Prostate gland (tissue), 2 donors: ENCODE data around the gene CYREN. TPM values are rescaled to one million over a fixed set of nuclear protein-coding genes. Genes with fewer than 3 reads are reported as not detected.
"Not testable (repeated sequence)": the region's sequence is repeated elsewhere in the genome, so short reads cannot be mapped to it uniquely, and the experiment has no call there.

ENCODE experiments used
- DNase-seq: peaks from one replicate; pipeline ENCODE4 v3.0.0-alpha.2; 2019; ENCODE audit warnings: low spot score
- H3K27ac ChIP-seq, 2 donors: fragments of 200-600 bp; sonication (generic); 2 replicates each; pipeline ENCODE4 v1.5.1; 2017 to 2019
- H3K27me3 ChIP-seq: fragments of 200-600 bp; sonication (generic); replicated peaks from 2 replicates; pipeline ENCODE4 v1.5.1; 2019; ENCODE audit not compliant: insufficient read depth
- H3K36me3 ChIP-seq, 2 donors: fragments of 200-600 bp; sonication (generic); 1 replicate in 1 of 2; 2 replicates in 1 of 2; pipeline versions ENCODE4 v1.5.1 to v1.8.1; 2017 to 2019
- H3K4me1 ChIP-seq: fragments of 200-600 bp; sonication (generic); replicated peaks from 2 replicates; pipeline ENCODE4 v1.5.1; 2019
- H3K4me3 ChIP-seq, 2 donors: fragments of 200-600 bp; sonication (generic); 2 replicates each; pipeline ENCODE4 v1.5.1; 2017 to 2019
- H3K9me3 ChIP-seq: fragments of 200-600 bp; sonication (generic); 2 replicates; pipeline ENCODE4 v1.5.1; 2017
- CTCF ChIP-seq, 4 experiments: fragments of 200-600 bp in 2 of 4; fragments of 450-650 bp in 2 of 4; sonication (generic) in 2 of 4; IDR thresholded peaks; 1 replicate in 3 of 4; 2 replicates in 1 of 4; pipeline ENCODE4 v1.5.1; 2016 to 2019; ENCODE audit warnings: antibody characterized with exemption in 4 of 4, mild to moderate bottlenecking in 2 of 4, moderate library complexity in 2 of 4
- POLR2A ChIP-seq: fragments of 450-650 bp; IDR thresholded peaks from one replicate; pipeline ENCODE4 v1.6.1; 2016; ENCODE audit warnings: antibody characterized with exemption, mild to moderate bottlenecking
- POLR2AphosphoS5 ChIP-seq: sonication (generic); formaldehyde crosslinking; IDR thresholded peaks from one replicate; pipeline ENCODE4 v1.6.1; 2017; ENCODE audit warnings: antibody characterized with exemption
- WGBS: methylation state at CpG from one replicate; pipeline ENCODE4 v1.1.5; 2018; 5-methylcytosine and 5-hydroxymethylcytosine counted together
- intact Hi-C: fragments of 100-400 bp; cut with DNase I; formaldehyde crosslinking; loops from one replicate; pipeline ENCODE4 v1.14.2; 2022
- total RNA-seq, 2 donors: library from RNA; depleted of rRNA; stranded (reverse); fragments of >200 nt; gene quantifications; one replicate each; pipeline ENCODE4 v1.1.0, GENCODE V29; 2016

The CYREN gene
- total RNA-seq, 2 donors from 2014 or later: 44.5 to 53.6 TPM

DNA sequence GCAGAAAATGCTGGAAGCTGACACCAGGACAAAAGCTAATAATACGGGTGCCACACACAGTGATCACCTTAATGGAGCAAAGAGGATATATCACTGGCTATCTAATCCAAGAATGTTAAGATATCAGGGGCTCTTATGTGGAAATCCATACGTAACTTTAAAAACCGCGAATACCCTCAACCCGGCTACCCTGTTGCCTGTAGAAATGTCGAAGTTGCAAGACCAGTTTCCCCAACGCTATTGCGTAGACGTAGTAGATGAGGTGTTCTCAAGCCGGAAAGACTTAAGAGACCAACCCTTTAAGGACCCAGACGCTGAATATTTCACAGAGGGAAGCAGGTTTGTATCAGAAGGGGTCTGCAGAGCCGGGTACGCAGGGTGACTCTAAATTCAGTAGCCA lies 7.9 kb upstream of the CYREN start:
- H3K4me1 ChIP-seq: no peaks in the 10 kb centered on the region
- no peaks in the 10 kb centered on the region for H3K36me3 ChIP-seq
- WGBS: 89% methylated on average over 13 of the region's 13 CpGs
- no peak for TF ChIP-seq CTCF (IDR thresholded peaks at IDR 0.05)
- no peak for TF ChIP-seq POLR2A
- no peak for TF ChIP-seq POLR2AphosphoS5
- H3K27me3 ChIP-seq: no peaks in the 10 kb centered on the region
- H3K27ac ChIP-seq: no peak overlapping the region
- intact Hi-C loops: no loop called here
- DNase-seq: no peak
- H3K9me3 ChIP-seq: no peaks in the 10 kb centered on the region
- no peak overlapping the region for H3K4me3 ChIP-seq

GRCh38 chr7:135177028-135177696 lies 6.7 kb upstream of the CYREN start:
- H3K27ac ChIP-seq: no peak overlapping the region
- no peak for DNase-seq
- no peak for TF ChIP-seq POLR2A
- no peak for TF ChIP-seq POLR2AphosphoS5
- no peak for TF ChIP-seq CTCF (IDR thresholded peaks at IDR 0.05)
- 85% methylated on average over 9 of the region's 9 CpGs for WGBS
- intact Hi-C loops: no loop called here
- H3K4me3 ChIP-seq: no peak overlapping the region
- no peaks in the 10 kb centered on the region for H3K36me3 ChIP-seq
- H3K27me3 ChIP-seq: no peaks in the 10 kb centered on the region
- no peaks in the 10 kb centered on the region for H3K9me3 ChIP-seq
- H3K4me1 ChIP-seq: no peaks in the 10 kb centered on the region

DNA sequence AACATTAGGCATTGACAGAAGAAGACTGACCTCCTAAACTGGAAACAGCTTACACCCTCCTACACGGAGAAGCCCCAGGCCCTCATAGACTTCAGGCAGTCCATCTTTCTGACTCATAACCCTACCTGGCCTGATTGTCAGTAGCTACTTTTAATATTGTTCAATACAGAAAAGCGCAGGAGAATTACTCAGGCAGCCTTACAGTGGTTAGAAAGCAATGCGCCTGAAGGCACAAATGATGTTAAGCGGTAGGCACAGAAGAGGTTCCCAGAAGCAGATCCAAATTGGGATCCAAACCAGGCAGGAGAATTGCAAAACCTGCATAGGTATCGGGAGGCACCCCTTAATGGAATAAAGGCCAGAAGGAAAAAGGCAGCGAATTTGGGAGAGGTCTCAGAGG lies 5.4 kb upstream of the CYREN start:
- TF ChIP-seq CTCF (IDR thresholded peaks at IDR 0.05): no peak
- no peak for TF ChIP-seq POLR2AphosphoS5
- TF ChIP-seq POLR2A: no peak
- H3K4me1 ChIP-seq: no peaks in the 10 kb centered on the region
- no peak overlapping the region for H3K4me3 ChIP-seq
- no peak for DNase-seq
- H3K27me3 ChIP-seq: no peaks in the 10 kb centered on the region
- H3K36me3 ChIP-seq: no peaks in the 10 kb centered on the region
- intact Hi-C loops: no loop called here
- H3K27ac ChIP-seq: no peak overlapping the region
- no peaks in the 10 kb centered on the region for H3K9me3 ChIP-seq
- 80% methylated on average over 6 of the region's 6 CpGs for WGBS

GRCh38 chr7:135174941-135175340 lies 4.4 kb upstream of the CYREN start:
- Histone ChIP-seq H3K4me3 (no peak overlapping the region), H3K9me3 (no peaks in the 10 kb centered on the region), H3K27ac (no peak overlapping the region), H3K36me3 (no peaks in the 10 kb centered on the region), H3K27me3 (no peaks in the 10 kb centered on the region), H3K4me1 (no peaks in the 10 kb centered on the region)
- no peak for DNase-seq
- WGBS: 93% methylated on average over 7 of the region's 7 CpGs
- TF ChIP-seq CTCF (IDR thresholded peaks at IDR 0.05) (no peak), POLR2AphosphoS5 (no peak), POLR2A (no peak)
- intact Hi-C loops: loop anchor here (5.0 kb wide), 2 partner anchors 37 to 488 kb away; partner anchors contain the start of gene WDR91

DNA sequence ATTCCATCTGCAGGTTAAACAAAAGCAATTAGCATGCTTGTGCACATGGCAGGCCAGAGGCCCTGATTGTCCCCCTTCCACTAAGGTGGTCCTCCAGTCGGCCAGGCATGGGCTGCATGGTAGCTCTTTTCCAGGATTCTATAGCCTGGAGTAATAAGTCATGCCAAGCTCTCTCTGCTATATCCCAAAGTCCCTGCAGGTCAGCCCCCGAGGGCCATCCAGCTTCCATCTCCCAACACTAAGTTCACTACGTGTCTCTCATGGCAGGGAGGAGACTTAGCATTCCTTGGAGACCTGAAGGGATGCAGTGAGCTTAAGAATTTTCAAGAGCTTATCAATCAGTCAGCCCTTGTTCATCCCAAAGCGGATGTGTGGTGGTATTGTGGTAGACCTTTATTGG lies 3.4 kb upstream of the CYREN start:
- not testable (repeated sequence) for H3K36me3 ChIP-seq, H3K4me3 ChIP-seq, H3K27me3 ChIP-seq, H3K9me3 ChIP-seq, H3K4me1 ChIP-seq, H3K27ac ChIP-seq, DNase-seq
- intact Hi-C loops: loop anchor here (5.0 kb wide), 2 partner anchors 38 to 487 kb away; partner anchors contain the start of gene WDR91
- WGBS: 75% methylated on average over 4 of the region's 4 CpGs

GRCh38 chr7:135171581-135172291 lies 1.2 kb upstream of the CYREN start:
- not testable (repeated sequence) for H3K4me1 ChIP-seq, H3K9me3 ChIP-seq, H3K4me3 ChIP-seq, H3K36me3 ChIP-seq, H3K27me3 ChIP-seq
- 69% methylated on average over 19 of the region's 19 CpGs for WGBS
- DNase-seq: peak; percentile 35
- intact Hi-C loops: loop anchor here (5.0 kb wide), 2 partner anchors 41 to 484 kb away; partner anchors contain the start of gene WDR91
- peak overlapping the region; percentile 90 to 91 for H3K27ac ChIP-seq

GRCh38 chr7:135170998-135171481 lies 533 bp upstream of the CYREN start:
- peak overlapping the region; percentile 69 to 72 for H3K4me3 ChIP-seq
- not testable (repeated sequence) for DNase-seq, H3K9me3 ChIP-seq, H3K36me3 ChIP-seq, H3K4me1 ChIP-seq, H3K27me3 ChIP-seq
- H3K27ac ChIP-seq: peak overlapping the region; percentile 90 to 91
- WGBS: 18% methylated on average over 12 of the region's 12 CpGs
- intact Hi-C loops: loop anchor here (5.0 kb wide), 2 partner anchors 41 to 484 kb away; partner anchors contain the start of gene WDR91
